ENCODE results near the gene ZNF138.

DNA sequence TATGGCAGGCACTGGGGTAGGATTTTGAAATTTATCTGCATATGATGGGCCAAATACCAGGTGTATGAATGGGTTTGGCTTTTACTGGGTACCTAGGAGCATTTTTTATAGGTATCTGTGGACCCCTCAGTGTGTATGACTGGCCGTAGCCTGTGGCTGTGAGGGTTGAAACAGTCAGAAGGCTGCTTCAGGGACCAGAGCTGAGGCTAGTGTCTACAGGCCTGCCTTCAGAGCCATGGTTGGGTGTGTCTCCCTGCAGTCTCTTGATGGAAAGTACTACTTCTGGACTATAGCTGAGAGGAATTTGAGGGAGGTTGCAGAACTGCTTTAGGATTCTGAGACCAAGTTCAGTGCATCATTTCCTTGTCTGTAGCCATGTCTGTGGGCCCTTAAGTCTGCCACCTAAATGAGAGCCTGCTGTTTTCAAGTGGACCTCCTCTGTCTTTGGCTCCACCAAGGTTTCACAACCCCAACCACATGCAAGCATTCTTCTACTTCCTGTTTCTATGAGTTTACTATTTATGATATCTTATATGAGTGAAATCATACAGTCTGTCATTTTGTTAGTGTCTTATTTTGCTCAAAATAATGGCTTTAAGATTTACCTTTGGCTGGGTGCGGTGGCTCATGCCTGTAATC, 19.9 kb upstream of the ZNF138 start:
- TF ChIP-seq HCFC1 (IDR thresholded peaks at IDR 0.05; ENCODE audit: low read length) = no peak
- TF ChIP-seq MAX (IDR thresholded peaks at IDR 0.05; ENCODE audit: low read depth, low read length) = no peak
- TF ChIP-seq, protein P1, sequence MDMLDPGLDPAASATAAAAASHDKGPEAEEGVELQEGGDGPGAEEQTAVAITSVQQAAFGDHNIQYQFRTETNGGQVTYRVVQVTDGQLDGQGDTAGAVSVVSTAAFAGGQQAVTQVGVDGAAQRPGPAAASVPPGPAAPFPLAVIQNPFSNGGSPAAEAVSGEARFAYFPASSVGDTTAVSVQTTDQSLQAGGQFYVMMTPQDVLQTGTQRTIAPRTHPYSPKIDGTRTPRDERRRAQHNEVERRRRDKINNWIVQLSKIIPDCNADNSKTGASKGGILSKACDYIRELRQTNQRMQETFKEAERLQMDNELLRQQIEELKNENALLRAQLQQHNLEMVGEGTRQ (IDR thresholded peaks at IDR 0.05; ENCODE audit: borderline replicate concordance, low read depth, low read length) = no peak
- TF ChIP-seq CTCF (IDR thresholded peaks at IDR 0.05 in 2 of 3, conservative IDR thresholded peaks at IDR 0.05 in 1 of 3; ENCODE audit: control insufficient read depth in 2 of 3, extremely low read depth in 1 of 3, insufficient read depth in 1 of 3, low read depth in 3 of 3, low read length in 3 of 3) = no peak
